NCI-H1417 (cell line): Measurements from ENCODE around the gene CD2AP.
"Not testable (repeated sequence)": the region's sequence is repeated elsewhere in the genome, so short reads cannot be mapped to it uniquely, and the experiment has no call there.

Experiments used
- DNase-seq, 3 experiments: peaks; one replicate each; lab custom pipeline; 2025; lab: John Stamatoyannopoulos, UW

CD2AP gene

GRCh38 chr6:47477497-47478232 is at the start of gene CD2AP:
CD2AP (plus strand) TSS chr6:47477789; CDS start chr6:47478245, 456 bp downstream.
- DNase-seq = peak; percentile 87 to 96 (median 95)

- DNase-seq = no peak
Measured at GRCh38 chr6:47428288-47428687, 49.3 kb upstream of the CD2AP start.

GRCh38 chr6:47428746-47429664 is 48.6 kb upstream of the CD2AP start:
- no peak for DNase-seq

- no peak for DNase-seq
Measured at GRCh38 chr6:47434372-47435253, 43.0 kb upstream of the CD2AP start.

- no peak for DNase-seq
Measured at GRCh38 chr6:47435254-47435612, 42.4 kb upstream of the CD2AP start.

GRCh38 chr6:47437592-47437991 is 40.0 kb upstream of the CD2AP start:
- DNase-seq = no peak

GRCh38 chr6:47438481-47439347 is 38.9 kb upstream of the CD2AP start:
- DNase-seq = no peak

- DNase-seq = no peak
Measured at GRCh38 chr6:47439348-47439668, 38.3 kb upstream of the CD2AP start.

GRCh38 chr6:47440719-47441118 is 36.9 kb upstream of the CD2AP start:
- peak in 2 of 3 experiments; percentile 13 to 47 for DNase-seq

GRCh38 chr6:47444964-47445363 is 32.6 kb upstream of the CD2AP start:
- not testable (repeated sequence) for DNase-seq

- no peak for DNase-seq
Measured at GRCh38 chr6:47446669-47447330, 30.8 kb upstream of the CD2AP start.

GRCh38 chr6:47447722-47448121 is 29.9 kb upstream of the CD2AP start:
- peak in 1 of 3 experiments; percentile 40 for DNase-seq

- DNase-seq = no peak
Measured at GRCh38 chr6:47451162-47451561, 26.4 kb upstream of the CD2AP start.

- DNase-seq = no peak
Measured at GRCh38 chr6:47452899-47453298, 24.7 kb upstream of the CD2AP start.

- DNase-seq = no peak
Measured at GRCh38 chr6:47453372-47453936, 24.1 kb upstream of the CD2AP start.

GRCh38 chr6:47454713-47455396 is 22.7 kb upstream of the CD2AP start:
- no peak for DNase-seq

GRCh38 chr6:47455533-47456209 is 21.9 kb upstream of the CD2AP start:
- no peak for DNase-seq

- DNase-seq = peak in 2 of 3 experiments; percentile 8 to 65
Measured at GRCh38 chr6:47456536-47456975, 21.0 kb upstream of the CD2AP start.

GRCh38 chr6:47457370-47457769 is 20.2 kb upstream of the CD2AP start:
- no peak for DNase-seq
